Measurements from ENCODE around the gene ZNF117. TPM values are rescaled to one million over a fixed set of nuclear protein-coding genes. Genes with fewer than 3 reads are reported as not detected.
"Not testable (repeated sequence)": the region's sequence is repeated elsewhere in the genome, so short reads cannot be mapped to it uniquely, and the experiment has no call there.

ZNF117 gene
- total RNA-seq, 1 experiment from 2014 or later: 1.8 TPM

DNA sequence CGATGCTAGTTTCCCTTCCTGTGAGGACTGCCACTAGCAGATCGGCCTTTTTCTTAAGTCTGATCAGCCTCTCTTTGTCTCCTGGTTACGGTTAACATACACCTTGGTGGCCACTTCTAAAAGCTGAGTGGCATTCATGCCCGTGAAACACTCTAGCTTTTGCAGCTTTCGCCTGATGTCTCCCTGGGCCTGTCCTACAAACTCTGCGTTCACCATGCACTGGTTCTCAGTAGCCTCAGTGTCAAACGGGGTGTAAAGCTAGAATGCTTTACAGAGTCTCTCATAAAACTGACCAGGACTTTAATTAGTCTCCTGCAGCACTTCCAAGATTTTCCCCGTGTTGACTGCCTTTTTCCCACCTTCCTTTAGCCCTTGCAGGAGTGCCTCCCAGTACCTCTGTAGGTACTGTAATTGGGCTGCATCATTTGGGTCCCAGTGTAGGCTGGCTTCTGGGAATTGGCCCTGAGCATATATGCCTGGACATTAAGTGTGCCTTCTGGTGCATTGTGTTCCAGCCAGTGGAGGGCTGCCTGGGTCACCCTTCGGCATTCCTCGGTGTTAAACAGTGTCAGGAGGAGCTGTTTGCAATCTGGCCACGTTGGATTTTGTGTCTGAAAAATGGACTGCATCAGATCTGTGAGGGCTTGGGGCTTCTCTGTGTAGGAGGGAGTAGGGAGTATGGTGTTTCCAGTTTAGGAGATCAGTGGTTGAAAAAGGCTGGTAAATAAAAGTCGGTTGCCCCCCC is 6.5 kb upstream of the ZNF117 start:
- DNase-seq (ENCODE audit: extremely low read depth, low read depth): no peak

DNA sequence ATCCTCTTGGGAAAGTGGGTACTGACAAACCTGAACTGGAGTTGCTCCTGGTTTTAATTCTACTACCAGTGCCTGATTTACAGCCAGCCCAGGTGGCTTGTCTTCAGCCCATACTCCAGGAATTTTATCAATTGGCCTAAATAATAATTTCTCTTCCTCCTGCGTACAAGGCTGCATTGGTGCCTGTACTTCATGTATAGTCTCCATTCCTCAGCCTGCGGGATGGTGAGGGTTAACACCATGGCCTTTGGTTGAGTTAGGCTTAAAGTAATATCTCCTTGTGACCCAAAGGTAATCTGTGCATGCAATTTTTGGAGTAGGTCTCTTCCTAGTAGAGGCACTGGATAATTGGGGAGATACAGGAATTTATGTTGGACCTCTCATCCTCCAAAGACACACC is 5.5 kb upstream of the ZNF117 start:
- DNase-seq (ENCODE audit: extremely low read depth, low read depth): no peak

DNA sequence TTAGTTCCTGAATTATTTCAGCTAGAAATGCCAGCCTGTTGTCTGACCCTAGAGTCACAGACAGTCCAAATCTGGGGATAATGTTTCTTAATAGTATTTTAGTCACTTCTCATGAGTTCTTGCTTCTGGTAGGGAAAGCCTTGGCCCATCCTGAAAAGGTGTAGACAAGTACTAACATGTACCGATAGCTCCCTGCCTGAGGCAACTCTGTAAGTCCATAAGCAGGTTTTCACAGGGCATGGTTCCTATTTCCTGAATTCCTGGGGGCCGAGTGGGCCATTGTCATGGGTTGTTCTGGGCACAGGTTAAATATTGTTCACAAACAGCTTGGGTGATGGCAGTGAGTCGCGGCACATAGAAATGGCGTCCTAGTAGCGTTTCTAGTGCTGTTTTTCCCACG is 3.1 kb upstream of the ZNF117 start:
- no peak for DNase-seq (ENCODE audit: extremely low read depth, low read depth)

DNA sequence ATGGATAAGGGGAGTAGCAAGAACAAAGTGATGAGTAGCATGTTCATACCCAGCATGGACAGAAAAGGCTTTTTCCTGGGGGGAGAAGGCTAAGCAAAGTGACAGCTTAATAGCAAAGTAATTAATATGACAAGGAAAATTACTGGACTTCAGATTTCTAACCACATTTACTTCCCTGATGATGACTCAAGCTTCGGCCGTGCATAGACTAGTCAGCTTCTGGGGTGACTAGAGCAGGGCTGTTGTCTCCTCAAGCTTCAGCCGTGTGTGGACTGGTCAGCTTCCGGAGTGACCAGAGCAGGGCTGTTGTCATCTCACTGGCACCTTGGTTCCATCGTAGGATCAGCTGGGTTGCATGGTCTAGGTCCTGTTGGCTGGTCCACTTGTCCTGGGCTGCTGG is 2.1 kb upstream of the ZNF117 start:
- DNase-seq (ENCODE audit: extremely low read depth, low read depth): no peak

DNA sequence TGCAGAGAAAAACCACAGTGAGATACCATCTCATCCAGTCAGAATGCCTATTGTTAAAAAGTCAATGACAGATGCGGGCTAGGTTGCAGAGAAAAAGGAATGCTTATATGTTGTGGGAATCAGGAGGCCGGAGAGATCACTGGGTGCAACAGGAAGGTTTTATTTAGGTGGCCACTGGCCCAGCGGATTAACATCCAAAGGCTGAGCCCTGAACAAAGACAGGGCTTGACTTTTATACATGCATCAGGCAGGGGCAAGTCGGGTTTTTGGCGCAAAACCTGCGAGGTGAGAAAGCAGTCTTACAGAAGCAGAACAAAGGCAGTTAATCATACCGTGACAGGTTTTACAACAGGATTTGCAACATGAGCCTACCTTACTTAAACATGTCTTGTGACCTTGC is 620 bp downstream of the ZNF117 start:
- no peak for DNase-seq (ENCODE audit: extremely low read depth, low read depth)

DNA sequence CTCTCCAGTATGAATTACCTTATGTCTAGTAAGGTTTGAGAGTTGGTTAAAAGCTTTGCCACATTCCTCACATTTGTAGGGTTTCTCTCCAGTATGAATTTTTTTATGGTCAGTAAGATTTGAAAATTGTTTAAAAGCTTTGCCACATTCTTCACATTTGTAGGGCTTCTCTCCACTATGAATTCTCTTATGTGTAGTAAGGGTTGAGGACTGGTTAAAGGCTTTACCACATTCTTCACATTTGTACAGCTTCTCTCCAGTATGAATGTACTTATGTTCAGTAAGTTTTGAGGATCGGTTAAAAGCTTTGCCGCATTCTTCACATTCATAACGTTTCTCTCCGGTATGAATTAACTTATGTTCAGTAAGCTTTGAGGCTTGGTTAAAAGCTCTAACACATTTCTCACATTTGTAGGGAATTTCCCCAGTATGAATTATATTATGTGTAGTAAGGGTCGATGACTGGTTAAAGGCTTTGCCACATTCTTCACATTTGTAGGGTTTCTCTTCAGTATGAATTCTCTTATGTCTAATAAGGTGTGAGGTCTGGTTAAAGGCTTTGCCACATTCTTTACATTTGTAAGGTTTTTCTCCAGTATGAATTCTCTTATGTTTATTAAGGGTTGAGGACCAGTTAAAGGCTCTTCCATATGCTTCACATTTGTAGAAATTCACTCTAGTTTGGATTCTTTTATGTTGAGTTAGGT is 12.2 kb downstream of the ZNF117 start:
- no peak for DNase-seq (ENCODE audit: extremely low read depth, low read depth)

DNA sequence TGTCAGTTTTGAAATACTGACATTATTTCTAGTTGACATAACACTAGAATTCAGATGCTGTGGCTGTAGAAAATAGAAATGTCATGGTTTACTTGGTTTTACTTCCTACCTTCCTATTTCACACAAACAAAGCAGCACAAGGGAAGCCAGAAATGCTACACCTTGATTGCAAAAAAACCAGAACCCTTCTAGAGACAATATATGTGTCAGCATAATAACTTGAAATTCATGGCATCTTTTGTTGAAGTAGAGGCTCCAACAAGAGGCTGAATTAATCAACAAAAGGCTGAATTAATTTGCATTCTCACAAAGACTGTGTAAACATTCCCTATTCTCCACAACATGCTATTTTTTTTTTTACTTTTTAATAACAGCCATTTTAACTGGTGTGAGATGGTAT is 25.2 kb downstream of the ZNF117 start:
- no peak for DNase-seq (ENCODE audit: extremely low read depth, low read depth)

DNA sequence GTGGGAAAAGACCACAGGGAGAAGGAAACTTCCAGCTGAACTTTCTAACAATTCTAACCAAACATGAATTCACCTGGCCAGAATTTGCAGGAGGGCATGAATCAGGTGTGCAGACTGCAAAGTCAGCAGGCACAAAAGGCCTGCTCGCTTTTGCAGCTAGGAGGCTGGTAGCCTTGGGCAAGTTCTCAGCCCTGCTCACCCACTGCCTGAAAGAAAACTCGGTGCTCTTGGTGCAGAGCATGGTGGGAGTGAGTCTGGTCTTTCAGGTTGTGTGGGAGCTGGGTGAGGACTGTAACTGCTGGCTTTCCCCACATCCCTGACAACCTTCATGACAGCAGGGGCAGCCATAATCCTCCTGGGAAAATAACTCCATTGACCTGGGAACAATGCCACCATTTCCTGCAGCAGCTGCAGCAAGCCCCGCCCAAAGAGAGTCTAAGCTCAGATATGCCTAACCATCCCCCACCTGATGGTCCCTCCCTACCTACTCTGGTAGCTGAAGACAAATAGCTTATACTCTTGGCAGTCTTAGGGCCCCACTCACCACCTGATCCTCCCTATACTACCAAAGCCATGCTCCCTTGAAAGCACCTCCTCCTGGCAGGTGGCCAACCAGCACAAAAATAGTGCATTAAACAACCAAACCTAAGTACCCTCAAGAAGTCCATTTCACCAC is 31.6 kb downstream of the ZNF117 start:
- DNase-seq (ENCODE audit: extremely low read depth, low read depth): no peak

DNA sequence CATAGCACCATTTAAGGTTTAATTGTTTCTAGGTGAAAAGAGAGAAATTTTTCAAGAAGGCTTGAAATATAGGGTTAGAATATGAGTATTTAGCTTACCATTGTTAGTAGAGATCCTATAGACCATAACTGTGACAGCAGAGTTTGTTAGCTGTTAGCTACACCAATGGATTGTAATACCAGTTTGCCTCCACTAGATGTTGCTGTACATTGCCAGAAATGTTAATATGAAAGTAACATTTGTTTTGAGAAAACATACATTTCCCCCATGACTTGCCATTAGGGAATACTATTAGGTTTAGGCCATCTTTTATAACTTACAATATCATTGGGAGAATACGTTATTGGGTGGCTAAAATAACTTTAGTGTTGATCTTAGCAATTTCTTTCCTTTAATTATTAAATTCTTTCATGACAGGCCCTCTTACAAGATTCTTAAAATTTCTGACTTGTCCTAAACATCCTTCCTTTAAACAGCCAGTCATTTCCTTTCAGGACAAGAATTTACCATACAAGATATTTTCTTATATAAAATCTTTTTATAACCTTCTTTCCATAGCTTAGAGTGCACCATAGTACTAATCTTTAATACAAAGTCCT is 39.5 kb downstream of the ZNF117 start:
- peak; percentile 50 for DNase-seq (ENCODE audit: extremely low read depth, low read depth)

DNA sequence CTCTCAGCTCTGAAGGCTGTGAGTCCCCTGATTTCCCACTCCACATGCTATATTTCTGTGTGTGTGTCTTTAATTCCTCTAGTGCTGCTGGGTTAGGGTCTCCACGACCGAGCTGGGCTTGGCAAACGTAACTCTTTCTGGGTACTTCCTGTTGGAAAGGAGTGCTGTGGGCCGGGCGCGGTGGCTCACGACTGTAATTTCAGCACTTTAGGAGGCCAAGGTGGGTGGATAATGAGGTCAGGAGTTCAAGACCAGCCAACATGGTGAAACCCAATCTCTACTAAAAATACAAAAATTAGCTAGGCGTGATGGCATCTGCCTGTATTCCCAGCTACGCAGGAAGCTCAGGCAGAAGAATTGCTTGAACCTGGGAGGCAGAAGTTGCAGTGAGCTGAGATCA is 40.2 kb downstream of the ZNF117 start:
- not testable (repeated sequence) for DNase-seq (ENCODE audit: extremely low read depth, low read depth)

DNA sequence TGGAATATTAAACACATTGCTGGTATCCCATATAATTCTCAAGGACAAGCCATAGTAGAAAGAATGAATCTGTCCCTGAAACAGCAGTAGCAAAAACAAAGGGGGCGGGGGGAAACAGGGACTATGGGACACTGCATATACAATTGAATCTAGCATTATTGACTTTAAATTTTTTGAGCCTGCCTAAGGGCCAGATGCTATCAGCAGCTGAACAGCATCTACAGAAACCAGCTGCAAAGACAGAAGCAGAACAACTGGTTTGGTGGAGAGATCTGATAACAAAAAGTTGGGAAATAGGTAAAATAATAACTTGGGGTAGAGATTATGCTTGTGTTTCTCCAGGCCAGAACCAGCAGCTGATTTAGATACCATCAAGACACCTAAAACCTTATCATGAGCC is 42.1 kb downstream of the ZNF117 start:
- DNase-seq (ENCODE audit: extremely low read depth, low read depth): not testable (repeated sequence)

DNA sequence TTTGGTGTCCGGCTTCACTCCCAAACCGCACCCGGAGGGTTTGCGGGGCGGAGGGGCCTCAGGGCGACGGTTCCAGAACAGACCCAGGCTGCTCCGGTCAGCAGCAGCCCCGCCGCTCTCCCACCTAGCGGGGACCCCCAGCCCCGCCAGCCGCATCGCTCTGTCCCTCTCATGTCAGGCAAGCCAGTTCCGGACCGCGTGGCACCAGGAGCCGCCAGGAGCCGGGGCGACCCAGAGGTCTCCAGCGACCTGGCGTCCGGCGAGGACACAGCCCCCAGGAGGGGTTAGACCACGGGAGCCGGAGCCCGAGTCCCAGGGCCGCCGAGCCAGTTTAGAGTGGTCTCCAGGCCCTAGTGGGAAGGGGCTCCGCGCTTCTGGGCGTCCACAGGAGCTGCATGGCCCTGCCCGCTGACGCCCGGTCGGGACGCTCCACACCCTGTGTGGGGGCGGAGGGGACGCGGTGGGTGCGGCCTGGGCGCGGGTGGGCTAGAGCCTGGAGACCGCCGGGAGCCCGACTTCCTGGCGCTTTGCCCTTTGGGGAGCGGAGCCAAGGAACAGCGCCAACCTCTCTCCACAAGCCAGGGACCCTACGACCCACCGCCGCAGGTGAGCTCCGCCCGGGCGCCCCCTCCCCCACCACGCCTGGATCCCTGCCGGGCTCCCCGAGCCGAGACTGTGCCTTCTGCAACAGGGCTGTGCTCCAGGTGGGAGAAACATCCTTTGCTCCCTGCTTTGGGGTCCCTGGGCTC is 43.4 kb downstream of the ZNF117 start:
- no peak for DNase-seq (ENCODE audit: extremely low read depth, low read depth)

DNA sequence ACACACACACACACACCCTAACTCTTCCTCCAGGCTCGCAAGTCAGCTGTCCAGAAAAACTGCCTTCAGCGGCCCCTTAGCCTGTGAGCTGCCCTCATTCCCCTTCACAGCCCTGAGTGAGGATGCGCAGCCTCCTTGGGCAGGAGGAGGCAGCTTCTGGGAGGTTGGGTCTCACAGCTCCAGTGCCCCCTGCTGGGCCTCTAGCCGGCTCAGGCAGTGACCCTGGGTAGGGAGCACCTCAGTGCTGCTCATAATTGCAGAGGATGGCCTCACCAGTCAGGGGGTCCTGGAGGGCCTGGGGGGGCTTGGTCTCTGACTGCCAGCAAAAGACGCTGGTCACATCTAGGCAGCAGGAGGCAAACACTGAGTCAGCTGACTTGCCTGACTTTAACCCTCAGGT is 44.1 kb downstream of the ZNF117 start:
- no peak for DNase-seq (ENCODE audit: extremely low read depth, low read depth)

DNA sequence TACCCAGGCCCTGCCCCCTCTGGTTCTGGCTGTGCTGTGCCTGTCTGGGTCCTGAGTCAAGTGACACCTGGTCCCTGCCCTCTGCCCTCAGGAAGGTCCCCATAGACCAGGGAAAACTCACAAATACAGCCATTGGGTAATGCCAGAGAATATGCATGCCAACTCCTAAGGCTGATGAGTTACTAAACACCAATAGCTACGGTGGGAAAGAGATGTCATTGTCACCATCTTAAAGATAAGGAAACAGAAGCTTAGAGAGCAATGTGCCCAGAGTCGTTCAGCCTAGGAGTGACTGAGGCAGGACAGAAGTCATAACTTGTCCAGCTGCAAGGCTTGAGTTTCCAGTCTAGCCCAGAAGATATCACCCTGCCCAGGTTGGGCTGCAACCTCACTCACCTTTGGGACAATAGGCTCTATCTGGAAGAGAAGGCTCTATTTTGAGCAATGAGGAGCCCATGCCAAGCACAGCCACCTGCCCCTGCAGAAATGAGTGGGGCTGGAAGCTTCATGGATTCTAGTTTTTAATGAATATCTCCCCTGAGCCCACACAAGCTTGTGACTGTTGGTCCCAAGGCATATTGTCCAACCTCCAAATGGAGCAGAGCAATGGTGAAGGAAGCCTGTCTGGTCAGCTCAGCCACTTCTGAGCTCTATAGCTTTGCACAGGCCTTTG is 45.2 kb downstream of the ZNF117 start:
- no peak for DNase-seq (ENCODE audit: extremely low read depth, low read depth)

DNA sequence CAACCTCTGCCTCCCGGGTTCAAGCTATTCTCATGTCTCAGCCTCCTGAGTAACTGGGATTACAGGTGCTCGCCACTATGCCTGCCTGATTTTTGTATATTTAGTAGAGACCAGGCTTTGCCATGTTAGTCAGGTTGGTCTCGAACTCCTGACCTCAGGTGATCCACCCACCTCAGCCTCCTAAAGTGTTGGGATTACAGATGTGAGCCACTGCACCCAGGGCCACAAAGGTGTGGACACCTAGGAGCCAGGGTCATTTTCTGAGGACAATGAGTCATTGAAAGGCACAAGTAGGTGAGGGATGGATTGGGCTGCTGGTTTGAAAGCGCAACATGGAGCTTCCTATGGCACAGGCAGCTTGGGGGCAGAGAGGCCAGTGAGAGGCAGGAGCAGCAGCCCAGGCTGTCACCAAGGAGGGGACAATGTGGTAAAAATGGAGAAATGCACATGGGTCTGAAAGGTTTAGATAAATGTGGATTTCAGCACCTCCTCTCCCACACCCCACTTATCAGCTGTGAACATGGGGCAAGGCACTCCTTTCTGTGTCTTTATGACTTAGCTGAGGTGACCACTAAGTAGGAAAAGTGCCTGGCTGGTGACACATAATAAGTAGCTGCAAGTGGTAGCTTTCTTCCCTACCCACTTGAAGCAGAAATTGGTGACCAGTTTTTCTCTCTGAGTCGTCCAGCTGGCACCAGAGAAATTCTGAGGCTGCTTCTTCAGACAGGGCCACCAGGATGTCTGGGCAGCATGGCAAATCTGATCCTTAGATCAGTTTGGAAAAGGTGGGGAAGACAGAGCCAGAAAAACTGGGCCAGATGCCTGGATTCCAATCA is 46.0 kb downstream of the ZNF117 start:
- DNase-seq (ENCODE audit: extremely low read depth, low read depth): not testable (repeated sequence)

DNA sequence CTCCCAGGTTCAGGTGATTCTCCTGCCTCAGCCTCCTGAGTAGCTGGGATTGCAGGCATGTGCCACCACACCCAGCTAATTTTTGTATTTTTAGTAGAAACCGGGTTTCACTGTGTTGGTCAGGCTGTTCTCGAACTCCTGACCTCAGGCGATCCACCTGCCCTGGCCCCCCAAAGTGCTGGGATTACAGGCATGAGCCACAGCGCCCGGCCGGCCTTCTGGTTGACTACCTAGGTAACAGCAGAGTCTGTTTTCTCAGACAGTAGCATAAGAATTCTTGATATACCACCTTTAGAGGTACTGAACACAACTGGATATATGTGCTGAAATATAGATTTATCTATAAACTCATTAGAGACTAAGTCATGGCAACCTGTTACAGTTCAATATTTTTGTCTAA is 50.8 kb downstream of the ZNF117 start:
- DNase-seq (ENCODE audit: extremely low read depth, low read depth): not testable (repeated sequence)

DNA sequence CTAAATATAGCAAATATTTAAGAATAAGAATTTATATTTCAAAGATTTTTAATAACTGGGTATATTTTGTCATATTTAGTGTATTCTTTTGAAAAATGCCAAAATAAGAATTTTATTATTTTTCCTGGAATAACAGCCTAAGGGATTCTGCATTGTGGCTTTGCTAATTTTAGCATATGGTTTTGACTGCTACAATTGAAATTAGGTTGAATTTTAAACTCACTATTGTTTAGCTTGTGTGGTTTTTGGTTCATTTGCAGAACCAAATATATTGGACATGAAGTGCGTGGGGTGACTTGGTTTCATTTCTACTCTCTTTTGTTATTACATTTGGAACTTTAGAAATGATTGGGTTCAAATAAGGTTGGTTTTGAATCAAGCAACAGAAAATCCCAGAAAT is 52.3 kb downstream of the ZNF117 start:
- DNase-seq (ENCODE audit: extremely low read depth, low read depth): no peak

DNA sequence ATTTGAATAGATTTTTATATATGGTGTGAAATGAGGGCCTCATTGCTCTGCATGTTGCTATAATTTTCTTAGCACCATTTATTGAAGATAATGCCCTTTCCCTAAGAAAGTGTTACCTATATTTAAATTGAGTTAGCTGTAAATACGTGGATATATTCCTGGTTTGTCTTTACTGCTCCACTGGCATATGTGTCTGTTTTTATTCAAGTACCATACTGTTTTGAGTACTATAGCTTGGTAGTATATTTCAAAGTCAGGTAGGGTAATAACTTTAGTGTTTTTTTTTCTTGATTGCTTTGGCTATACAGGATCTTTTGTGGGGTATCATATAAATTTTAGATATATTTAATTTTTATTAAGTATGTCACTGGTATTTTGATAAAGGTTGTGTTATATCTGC is 56.4 kb downstream of the ZNF117 start:
- DNase-seq (ENCODE audit: extremely low read depth, low read depth): no peak
